SH-SY5Y (cell line): ENCODE measurements around the gene EEFSEC.

Source experiments
- GATA2 ChIP-seq: IDR thresholded peaks from 2 replicates; pipeline ENCODE4 v1.6.1; 2011; ENCODE audit warnings: mild to moderate bottlenecking, low read depth, low read length
- GATA3 ChIP-seq: IDR thresholded peaks from 2 replicates; pipeline ENCODE4 v1.6.1; 2011; ENCODE audit warnings: low read depth, mild to moderate bottlenecking, low read length, moderate library complexity

DNA sequence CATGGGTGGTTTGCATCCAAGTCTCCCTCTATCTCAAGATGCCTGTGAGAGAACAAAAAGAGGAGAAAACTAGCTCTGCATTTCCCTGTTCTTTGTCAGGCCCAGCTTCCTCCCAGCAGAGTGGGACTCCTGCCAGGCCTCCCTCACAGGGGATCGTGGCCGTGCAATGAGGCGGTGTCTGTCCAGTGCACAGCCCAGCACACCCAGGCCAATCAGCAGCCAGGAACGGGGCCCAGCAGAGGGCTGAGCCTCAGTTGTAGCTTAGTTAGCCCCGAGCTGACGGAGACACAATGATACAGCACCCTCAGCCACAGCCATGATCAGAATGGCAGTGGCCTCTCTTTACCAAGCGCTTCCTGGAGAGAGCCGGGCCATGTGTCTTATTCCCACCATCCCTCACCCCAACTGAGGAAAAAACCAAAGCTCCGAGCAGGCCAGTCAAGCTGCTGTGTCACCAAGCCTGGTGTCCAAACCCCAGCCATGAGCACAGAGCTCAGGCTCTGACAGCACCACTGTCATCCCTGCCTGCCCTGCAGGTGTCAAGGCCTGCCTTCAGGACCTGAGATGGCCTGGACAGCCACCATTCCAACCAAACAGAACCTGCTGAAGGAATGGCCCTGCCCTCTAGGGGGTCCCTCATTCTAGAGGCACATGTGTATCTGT is 242.3 kb downstream of the EEFSEC start:
- no peak for TF ChIP-seq GATA2
- no peak for TF ChIP-seq GATA3
